GM21619 (cell line): ENCODE results near the gene FAM20C.
"Not testable (repeated sequence)": the region's sequence is repeated elsewhere in the genome, so short reads cannot be mapped to it uniquely, and the experiment has no call there.

Experiments used
- ATAC-seq: cut with Tn5 transposase; IDR thresholded peaks from one replicate; pipeline ENCODE4 v1.9.1; 2021; ENCODE audit not compliant: unreplicated experiment

FAM20C gene

DNA sequence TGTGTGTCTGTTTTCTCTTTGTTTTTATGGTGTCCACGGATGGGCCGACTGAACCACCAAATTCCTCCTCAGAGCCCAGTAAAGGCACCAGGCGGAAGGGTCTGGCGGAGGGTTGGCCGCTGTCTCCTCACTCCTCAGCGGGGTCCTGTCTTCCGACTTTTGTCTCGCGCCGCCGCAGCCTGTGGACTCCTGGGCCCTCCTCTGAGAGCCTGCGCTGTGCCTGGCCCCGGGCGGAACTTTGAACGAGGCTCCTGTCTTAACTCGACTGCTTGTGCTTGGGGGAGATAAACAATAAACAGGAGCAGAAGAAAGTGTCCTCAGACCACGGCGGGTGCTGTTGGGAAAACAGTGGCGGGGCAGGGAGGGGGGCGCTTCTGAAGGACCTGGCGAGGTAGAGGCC lies 2.2 kb upstream of the FAM20C start:
- no peak for ATAC-seq

DNA sequence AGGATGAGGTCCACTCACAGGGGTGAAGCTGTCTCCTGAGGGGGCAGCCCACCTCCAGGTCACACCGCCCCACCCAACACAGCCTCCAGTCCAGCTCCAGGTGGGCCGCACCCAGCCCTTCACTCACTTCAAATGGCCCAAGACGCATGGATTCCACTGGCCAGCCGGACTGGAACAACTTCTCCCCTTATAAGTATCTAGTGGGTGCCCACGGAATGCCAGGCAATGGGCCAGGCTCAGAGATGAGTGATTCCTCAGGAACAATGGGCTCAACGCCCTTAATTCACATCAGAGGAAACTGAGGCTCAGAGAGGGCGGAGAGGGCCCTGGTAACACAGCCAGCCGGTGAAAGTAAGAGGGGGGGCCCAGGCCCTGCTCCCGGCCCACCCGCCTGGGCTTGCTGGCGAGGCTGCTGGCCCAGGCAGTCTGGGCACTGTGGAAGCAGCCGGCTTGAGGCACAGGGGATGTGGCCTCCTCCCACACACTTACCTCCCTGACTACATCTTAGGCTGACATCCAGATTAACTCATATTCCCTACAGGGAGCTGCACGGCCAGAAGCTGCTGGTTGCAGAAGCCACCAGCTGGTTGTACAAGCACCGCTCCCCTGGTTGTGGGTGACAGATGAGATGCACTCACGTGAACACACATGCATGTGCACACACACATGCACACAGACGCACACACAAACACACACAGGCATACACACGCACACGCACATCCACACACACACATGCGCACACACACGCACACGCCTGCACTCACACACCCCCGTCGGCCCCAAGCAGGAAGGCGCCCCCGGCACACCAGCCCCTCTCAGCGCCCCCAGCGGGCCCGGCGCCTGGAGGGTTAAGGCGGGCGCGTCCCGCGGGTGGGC lies 1.0 kb upstream of the FAM20C start:
- ATAC-seq, result no peak

DNA sequence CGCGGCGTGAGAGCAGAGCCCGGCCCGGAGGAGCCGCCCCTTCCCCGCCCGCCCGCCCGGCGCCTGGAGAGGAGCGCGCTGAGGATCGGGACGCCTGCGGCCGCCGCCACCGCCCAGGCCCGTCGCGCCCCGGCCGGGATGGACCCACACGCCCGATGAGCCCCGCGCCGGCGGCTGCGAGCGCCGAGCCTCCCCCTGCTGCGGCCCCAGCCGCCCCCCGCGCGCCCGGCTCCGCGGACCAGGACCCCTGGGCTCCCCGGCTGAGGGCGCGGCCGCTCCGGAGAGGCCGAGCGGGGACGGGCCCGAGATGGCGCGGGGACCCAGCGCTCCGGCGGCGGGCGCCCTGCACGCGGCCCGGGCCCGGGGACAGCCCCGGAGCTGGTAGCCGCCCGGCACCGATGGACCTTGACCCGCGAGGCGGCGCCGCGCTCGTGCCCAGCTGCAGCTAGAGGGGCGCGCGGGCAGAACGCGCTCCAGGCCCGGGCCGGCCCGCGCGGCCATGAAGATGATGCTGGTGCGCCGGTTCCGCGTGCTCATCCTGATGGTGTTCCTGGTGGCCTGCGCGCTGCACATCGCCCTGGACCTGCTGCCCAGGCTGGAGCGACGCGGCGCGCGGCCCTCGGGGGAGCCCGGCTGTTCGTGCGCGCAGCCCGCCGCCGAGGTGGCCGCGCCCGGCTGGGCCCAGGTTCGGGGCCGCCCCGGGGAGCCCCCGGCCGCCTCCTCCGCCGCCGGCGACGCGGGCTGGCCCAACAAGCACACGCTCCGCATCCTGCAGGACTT lies 520 bp downstream of the FAM20C start:
- ATAC-seq, result no peak

DNA sequence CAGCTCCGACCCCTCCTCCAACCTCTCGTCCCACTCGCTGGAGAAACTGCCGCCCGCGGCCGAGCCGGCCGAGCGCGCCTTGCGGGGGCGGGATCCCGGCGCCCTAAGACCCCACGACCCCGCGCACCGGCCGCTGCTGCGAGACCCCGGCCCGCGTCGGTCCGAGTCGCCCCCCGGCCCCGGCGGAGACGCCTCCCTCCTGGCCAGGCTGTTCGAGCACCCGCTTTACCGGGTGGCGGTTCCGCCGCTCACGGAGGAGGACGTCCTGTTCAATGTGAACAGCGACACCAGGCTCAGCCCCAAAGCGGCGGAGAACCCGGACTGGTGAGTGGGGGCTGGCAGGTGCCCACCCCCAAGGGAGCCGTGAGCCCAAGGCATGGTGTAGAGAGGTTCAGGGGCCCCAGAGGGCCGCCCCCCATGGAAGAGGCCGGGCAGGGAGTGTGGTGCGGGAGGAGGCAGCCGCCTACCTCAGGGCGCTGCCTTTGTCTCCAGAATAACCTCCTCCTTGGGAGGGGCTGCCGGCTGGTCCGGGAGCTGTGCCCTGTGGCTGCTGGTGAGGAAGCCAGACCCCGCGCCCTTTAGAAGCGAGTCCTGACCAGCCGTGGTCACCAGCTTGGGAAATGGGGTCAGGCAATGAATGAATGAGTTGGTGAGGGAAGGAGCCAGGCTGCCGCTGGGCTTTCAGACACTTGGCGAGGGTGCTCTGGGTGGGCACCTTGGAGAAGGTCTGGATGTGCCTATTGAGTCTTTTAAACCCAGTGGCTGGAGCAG lies 1.3 kb downstream of the FAM20C start:
- no peak for ATAC-seq

DNA sequence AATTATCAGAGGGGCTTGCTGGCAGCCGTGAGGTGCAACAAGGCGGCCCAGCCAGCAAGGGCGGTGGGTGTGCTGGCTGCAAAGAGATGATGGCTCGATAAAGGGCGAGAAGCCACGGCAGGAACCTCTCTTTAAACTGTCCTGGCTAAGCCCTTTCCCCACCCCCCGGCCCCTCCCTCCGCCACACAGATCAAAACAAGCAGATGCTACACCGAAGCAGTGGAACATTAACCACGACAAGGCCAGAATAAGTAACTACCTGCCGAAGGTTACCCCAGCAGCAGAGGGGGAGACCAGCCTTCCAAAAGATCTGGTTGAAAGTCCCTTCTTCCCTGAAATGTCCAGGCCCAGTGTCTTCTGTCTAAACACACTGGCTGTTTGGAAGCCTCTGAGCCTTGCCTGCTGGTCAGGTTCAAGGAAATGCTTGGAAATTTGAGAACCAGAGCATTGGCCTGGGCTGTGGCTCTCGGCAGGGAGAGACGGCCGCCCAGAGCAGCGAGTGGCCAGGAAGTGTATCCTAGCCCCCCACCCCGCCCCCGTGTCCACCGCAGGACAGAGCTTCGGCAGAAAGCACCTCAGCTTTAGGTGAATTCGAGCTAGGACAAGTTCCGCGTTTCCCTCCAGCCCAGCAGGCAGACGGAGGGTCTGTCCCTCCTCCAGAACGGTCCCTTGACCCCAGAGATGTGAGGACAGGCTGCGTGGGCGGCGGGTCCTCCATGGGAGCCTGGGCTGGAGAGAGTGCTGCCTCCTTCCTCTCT lies 2.1 kb downstream of the FAM20C start:
- ATAC-seq, result no peak

DNA sequence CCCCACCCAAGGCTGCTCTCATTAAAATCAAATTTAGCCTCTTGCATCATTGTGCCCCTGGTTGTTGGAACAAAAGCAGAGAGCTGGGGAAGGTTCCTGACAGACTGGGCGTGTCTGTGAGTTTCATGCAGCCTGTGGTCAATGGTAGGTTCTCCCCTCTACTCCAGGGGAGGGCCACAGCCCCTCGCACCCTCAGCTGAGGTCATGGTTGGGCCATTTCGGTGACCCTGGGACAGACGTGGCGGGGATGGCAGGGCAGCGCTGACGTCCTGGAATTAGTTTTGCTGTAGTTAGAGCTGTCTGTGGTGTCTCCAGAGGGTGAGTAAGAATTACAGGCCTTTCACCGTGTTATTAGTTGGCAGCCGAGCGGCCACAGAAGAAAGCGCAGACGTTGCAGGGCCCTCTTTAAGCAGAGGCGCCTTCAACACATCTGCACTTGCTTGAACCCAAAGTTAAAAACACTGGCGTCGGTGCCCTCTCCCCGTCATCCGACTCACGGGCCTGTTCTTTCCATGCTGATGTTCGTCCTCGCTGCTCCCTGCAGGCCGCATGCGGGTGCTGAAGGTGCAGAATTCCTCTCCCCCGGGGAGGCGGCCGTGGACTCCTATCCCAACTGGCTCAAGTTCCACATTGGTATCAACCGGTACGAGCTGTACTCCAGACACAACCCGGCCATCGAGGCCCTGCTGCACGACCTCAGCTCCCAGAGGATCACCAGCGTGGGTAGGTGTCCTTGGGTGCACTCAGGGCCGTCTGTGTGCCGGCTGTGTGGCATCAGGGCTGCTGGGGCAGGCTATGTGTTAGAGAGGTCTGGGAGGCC lies 2.8 kb downstream of the FAM20C start:
- no peak for ATAC-seq

DNA sequence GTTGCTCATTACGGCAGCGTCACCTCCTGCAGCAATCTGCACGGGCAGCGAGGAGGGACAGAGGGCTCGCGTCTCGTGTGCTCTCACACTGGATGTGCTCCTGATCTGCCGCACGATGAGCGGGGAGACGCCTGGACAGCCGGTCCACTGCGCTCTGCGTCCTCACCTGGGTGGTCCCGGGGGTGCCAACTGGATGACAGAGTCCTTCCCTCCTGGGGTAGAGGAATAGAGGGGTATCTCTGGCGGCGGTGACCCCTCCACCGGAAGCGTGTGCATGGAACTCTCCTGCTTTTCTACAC lies 3.4 kb downstream of the FAM20C start:
- ATAC-seq, result no peak

DNA sequence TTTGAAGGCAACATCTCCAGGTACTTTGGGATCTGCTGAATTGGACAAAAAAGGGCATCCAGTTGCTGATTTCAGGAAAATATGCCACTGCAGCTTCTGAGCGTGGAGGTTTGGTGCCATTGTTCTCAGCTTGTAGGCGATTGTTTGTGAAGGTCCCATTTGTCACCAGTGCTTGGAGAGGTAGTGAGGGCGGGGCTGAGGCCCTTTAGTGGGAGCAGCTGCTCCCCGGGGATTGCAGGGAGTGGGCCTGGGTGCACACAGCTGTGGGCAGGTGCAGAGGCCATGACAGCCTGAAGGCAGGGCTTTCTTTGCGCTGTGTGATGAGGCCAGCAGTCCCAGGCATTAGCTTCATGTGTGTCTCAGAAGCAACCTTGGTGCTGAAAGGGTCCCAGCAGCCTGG lies 3.9 kb downstream of the FAM20C start:
- no peak for ATAC-seq

DNA sequence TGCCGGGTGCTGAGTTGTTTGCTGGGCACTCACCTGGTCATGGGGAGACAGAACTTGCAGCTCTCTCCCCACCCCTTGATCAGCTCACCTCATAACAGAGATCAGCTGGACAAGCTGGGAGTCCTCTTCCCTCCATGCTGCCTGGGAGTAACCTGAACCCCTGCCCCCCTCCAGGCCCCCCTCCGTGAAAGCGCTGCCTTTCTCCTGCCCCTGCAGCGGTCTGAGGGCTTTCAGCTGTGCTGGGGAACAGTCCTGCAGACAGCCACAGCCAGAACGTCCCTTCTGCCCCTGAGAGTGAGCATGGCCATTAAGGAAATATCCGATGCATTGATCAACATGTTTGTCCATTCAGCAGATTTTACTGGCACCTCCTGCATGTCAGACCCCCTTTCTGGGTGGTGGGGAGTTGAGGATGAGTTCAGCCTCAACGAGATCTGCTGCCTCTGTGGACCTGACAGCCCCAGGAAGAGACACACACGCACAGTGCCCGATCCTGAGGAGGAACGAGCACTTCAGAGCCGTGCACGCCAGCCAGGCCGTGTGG lies 4.5 kb downstream of the FAM20C start:
- no peak for ATAC-seq

DNA sequence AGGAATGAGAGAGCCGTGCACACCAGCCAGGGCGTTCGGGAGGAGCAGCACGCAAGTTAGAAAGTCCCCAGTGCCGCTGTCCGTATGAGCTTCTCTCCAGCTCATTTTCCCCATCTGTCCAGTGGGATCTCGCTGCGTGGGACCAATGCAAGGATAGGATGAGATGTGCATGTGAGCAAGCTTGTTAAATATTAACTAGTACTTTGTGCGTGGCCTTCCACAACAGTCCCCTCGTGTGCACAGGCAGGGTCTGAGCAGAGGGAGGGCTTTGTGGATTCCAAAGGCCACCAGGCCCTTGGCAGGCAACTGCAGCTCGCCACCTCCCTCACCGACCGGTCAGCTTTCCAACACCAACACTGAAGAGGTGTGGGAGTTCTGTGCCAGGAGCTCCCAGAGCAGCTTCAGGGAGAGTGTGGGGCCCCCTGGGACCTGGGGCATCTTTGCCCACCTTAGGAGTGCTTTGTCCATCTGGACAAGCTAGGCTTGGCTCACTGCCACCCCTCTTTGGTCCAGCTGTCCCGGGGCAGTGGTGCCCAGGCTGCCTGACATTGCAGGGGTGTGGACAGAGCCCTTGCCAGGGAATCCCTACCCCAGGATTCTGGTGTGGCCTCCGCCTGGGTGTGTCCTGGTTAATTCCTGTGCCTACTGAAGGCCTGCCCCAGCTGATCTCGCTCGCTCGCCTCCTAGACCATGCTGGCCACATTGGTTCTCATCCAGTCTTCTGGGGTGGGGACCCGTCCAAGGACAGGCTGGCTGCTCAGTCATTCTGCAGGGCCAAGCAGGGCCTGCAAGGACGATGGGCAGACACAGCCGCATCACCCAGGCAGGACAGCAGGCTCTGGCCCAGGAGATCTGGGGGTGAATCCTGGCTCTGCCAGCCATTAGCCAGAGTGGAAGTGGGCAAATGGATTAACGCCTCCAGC lies 5.3 kb downstream of the FAM20C start:
- no peak for ATAC-seq

DNA sequence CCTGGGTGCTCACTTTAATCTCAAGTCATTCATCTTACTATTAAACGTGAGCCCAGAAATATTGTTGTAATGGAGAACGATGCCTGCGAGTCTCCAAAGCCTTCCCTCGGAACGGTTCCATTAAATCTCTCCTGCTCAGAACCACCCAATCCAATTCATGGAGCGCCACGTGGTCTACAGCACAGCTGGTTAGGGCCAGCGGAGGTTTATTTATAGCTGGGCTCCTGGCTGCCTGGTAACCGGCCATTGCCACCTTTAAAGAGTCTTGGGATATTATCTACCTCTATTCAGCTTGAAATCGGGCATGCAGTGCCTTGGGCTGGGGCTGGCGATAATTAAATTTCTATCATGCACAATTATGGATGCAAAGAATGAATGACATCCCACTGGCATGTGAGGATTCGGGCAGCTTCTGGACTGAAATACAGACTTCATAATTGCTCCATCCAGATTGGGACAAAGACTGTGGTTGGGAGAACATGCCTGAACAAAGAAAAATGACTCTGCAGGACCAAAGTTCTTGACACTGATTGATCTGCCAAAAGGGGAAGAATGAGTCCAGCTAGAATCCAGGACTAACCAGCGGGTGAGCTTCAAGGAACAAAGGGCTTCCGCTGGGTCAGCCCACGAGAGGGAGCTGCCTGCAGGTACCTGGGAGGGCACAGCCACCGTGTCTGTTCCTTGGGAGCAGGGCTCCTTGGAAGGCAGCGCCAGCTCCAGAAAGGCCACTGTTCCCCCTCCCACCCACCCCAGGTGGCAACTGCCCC lies 7.3 kb downstream of the FAM20C start:
- ATAC-seq, result no peak

DNA sequence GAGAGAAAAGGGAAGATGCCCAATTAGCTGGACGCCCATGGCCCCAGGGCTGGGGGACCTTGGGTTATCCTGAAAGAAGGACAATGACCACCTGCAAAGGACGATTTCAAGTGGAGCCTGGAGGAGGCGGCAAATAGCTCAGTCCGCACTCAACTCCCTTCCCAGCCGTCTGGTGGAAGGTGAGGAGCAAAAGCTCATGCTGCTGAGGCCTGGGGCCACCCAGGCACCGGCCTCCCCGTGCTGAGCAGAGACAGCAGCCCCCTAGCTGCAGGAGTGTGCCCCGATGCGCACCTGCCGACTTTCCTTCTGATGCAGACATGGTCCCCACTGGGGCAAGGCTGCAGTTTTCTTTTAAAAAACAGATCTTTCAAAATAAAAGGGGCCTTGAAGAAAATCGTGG lies 7.9 kb downstream of the FAM20C start:
- ATAC-seq, result no peak

DNA sequence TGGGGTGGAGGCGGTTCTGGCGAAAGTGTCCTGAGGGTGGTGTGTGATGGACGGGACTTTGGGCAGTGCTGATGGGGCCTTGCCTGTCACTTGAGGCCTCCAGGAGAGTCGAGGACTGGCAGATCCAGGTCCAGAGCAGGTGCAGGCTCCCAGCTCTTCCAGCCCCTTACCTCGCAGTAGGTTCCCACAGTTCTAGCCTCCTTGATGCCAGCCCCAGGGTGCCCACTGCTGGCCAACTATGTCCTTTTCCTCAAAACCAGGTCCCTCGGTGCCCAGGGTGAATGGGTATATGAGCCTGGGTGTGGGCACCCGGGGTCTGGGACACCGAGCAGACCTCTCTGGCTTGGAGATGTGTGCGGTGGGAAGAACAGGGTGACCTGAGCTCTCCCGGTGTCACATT lies 8.3 kb downstream of the FAM20C start:
- no peak for ATAC-seq

DNA sequence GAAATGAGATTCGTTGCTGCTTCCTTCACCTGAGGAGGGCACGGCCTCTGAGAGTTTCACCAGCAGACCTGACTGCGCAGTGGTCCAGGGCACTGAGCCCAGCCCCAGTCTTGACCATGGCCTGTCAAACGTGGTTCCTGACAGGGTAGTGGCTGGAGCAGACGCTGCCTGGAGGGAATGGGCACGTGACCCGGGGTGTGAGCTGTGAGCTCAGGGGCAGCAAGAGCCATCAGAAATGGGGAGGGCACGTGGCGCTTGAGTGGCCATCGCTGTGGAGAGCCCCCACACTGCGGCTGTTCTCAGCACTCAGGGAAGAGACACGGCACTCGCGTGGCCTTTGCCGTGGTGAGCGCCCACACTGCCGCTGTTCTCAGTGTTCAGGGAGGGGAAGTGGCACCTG lies 12.0 kb downstream of the FAM20C start:
- ATAC-seq, result no peak

DNA sequence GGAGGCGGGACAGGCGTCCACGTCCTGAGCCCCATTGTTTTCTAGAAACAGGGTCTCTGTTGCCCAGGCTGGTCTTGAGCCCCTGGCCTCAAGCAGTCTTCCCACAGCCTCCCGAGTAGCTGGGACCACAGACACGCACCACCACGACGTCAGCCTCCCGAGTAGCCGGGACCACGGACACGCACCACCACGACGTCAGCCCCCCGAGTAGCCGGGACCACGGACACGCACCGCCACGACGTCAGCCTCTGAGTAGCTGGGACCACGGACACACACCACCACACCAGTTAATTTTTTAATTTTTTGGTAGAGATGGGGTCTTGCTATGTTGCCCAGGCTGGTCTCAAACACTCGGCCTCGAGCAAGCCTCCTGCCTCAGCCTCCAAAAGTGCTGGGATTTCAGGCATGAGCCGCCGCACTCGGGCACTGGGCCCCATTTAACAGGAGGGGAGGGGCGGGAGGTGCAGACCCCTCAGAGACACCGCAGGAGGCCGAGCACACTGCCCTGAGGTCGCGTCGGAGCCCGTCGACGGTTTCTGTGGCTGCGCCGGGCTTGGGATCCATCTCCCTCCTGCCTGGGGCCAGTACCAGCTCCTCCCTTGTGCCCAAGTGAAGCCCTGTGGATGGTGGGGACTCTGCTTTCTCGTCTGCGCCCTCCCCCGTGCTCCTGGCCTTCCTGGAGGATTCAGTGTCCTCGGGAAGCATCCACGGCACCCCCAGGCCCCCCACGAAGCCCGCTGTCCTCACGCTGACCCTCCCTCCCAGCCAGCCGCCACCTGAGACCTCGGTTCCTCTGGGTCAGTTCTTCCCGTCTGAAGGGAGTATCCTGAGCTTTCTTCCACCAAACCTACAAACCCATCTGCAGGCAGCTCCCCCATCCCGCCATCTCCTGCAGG lies 13.0 kb downstream of the FAM20C start:
- no peak for ATAC-seq

DNA sequence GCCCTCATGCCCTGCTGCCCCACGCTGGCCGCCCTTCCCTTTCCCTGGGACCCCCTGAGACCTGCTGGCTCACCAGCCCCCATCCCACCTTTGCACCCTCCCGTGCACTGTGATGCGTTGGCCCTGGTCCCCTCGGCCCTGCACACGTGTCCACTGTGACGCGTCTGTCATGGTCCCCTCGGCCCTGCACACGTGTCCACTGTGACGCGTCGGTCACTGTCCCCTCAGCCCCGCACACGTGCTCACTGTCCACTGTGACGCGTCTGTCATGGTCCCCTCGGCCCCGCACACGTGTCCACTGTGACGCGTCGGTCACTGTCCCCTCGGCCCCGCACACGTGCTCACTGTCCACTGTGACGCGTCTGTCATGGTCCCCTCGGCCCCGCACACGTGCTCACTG lies 14.0 kb downstream of the FAM20C start:
- not testable (repeated sequence) for ATAC-seq
